Hepatocyte (in vitro differentiated cells): ENCODE data around the gene ERO1B. TPM values are rescaled to one million over a fixed set of nuclear protein-coding genes. Genes with fewer than 3 reads are reported as not detected.

Experiments
- DNase-seq: peaks from one replicate; pipeline ENCODE4 v3.0.0-alpha.2; 2016; ENCODE audit warnings: low spot score
- H2AFZ ChIP-seq: fragments of 200-600 bp; sonication (generic); 2 replicates; pipeline ENCODE4 v1.6.0; 2016; ENCODE audit warnings: antibody characterized with exemption, mild to moderate bottlenecking
- H3K27ac ChIP-seq: fragments of 200-600 bp; sonication (generic); 2 replicates; pipeline ENCODE4 v1.5.1; 2016; ENCODE audit warnings: mild to moderate bottlenecking
- H3K27me3 ChIP-seq: fragments of 200-600 bp; sonication (generic); 2 replicates; pipeline ENCODE4 v1.6.1; 2016
- H3K36me3 ChIP-seq: fragments of 200-600 bp; sonication (generic); replicated peaks from 2 replicates; pipeline ENCODE4 v1.5.1; 2016; ENCODE audit warnings: low read depth; ENCODE audit not compliant: insufficient read depth
- H3K4me1 ChIP-seq: fragments of 200-600 bp; sonication (generic); 2 replicates; pipeline ENCODE4 v1.5.1; 2016; ENCODE audit warnings: mild to moderate bottlenecking, moderate library complexity; ENCODE audit not compliant: insufficient read depth
- H3K4me2 ChIP-seq: fragments of 200-600 bp; sonication (generic); 2 replicates; pipeline ENCODE4 v1.6.0; 2016
- H3K4me3 ChIP-seq: fragments of 200-600 bp; sonication (generic); 2 replicates; pipeline ENCODE4 v1.5.1; 2016; ENCODE audit warnings: mild to moderate bottlenecking
- H3K79me2 ChIP-seq: fragments of 200-600 bp; sonication (generic); 2 replicates; pipeline ENCODE4 v1.6.0; 2017; ENCODE audit warnings: mild to moderate bottlenecking
- H3K9me2 ChIP-seq: fragments of 200-600 bp; sonication (generic); replicated peaks from 2 replicates; pipeline ENCODE4 v1.6.0; 2017; ENCODE audit warnings: mild to moderate bottlenecking; ENCODE audit not compliant: insufficient read depth
- H3K9me3 ChIP-seq: fragments of 200-600 bp; sonication (generic); 2 replicates; pipeline ENCODE4 v1.5.1; 2016; ENCODE audit warnings: low read depth, mild to moderate bottlenecking
- H4K20me1 ChIP-seq: fragments of 200-600 bp; sonication (generic); 2 replicates; pipeline ENCODE4 v1.6.0; 2016; ENCODE audit warnings: mild to moderate bottlenecking; ENCODE audit not compliant: insufficient read depth, poor library complexity, severe bottlenecking
- EZH2 ChIP-seq: fragments of 200-600 bp; sonication (generic); IDR thresholded peaks from 2 replicates; pipeline ENCODE4 v1.6.1; 2016; ENCODE audit warnings: antibody characterized with exemption, mild to moderate bottlenecking, borderline replicate concordance
- EZH2phosphoT487 ChIP-seq: fragments of 200-600 bp; sonication (generic); IDR thresholded peaks from one replicate; pipeline ENCODE4 v1.6.1; 2018; ENCODE audit warnings: antibody characterized with exemption, mild to moderate bottlenecking, low read depth, moderate library complexity; ENCODE audit not compliant: unreplicated experiment, severe bottlenecking
- WGBS: methylation state at CpG from one replicate; pipeline ENCODE4 v1.1.6; 2016; ENCODE audit warnings: low lambda C conversion rate; ENCODE audit errors: missing lambda C conversion rate; 5-methylcytosine and 5-hydroxymethylcytosine counted together
- polyA plus RNA-seq: library from polyadenylated mRNA; unstranded; fragments of >200 nt; fragmentation: Nextera tagmentation; extraction: Ambion mirVana; gene quantifications from 2 replicates; pipeline ENCODE4 v1.2.1, GENCODE V29; 2016
- total RNA-seq: library from RNA; depleted of rRNA; stranded (reverse); fragments of >200 nt; gene quantifications from 2 replicates; pipeline ENCODE4 v1.2.3, GENCODE V29; 2014
- TF ChIP-seq, protein P1 (sequence below): fragments of 200-600 bp; sonication (generic); IDR thresholded peaks from 2 replicates; pipeline ENCODE4 v1.5.1; 2016; ENCODE audit warnings: antibody characterized with exemption, mild to moderate bottlenecking; ENCODE audit not compliant: poor library complexity

ERO1B gene
- total and polyA plus RNA-seq, 2 experiments from 2014 or later = 3.6 to 5.8 TPM

DNA sequence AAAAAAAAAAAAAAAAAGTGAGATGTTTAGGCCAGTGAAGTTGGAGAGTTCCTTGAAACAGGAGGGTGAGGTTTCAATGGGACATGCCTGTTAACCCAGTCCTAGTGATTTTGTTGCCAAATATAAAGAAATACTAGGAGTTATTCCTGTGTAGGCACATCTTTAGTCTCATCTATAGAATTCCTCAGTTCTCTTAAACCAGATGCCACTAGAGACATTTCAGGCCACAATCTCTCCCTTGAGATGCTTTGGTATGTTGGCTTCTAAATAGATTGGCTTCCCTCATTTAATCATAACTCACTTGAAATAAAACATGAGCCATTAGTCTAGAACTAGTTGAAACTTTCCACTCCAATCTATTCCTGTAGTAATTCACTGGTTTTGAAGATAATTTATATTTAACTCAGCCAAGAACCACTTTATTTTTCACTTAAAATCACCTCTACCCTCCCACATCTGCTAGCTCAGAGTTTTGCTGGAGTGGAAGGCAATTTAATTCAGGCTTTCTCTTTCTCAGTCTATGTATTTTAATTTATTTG lies 109.6 kb downstream of the ERO1B start:
- Histone ChIP-seq H3K9me2 (no peaks in the 10 kb centered on the region), H2AFZ (no peak overlapping the region), H3K4me3 (no peak overlapping the region), H3K79me2 (no peaks in the 10 kb centered on the region), H3K27ac (no peak overlapping the region), H3K4me2 (no peak overlapping the region), H3K36me3 (no peaks in the 10 kb centered on the region), H4K20me1 (no peaks in the 10 kb centered on the region), H3K4me1 (no peaks in the 10 kb centered on the region), H3K9me3 (no peaks in the 10 kb centered on the region), H3K27me3 (no peaks in the 10 kb centered on the region)
- DNase-seq = no peak
- TF ChIP-seq, protein P1, sequence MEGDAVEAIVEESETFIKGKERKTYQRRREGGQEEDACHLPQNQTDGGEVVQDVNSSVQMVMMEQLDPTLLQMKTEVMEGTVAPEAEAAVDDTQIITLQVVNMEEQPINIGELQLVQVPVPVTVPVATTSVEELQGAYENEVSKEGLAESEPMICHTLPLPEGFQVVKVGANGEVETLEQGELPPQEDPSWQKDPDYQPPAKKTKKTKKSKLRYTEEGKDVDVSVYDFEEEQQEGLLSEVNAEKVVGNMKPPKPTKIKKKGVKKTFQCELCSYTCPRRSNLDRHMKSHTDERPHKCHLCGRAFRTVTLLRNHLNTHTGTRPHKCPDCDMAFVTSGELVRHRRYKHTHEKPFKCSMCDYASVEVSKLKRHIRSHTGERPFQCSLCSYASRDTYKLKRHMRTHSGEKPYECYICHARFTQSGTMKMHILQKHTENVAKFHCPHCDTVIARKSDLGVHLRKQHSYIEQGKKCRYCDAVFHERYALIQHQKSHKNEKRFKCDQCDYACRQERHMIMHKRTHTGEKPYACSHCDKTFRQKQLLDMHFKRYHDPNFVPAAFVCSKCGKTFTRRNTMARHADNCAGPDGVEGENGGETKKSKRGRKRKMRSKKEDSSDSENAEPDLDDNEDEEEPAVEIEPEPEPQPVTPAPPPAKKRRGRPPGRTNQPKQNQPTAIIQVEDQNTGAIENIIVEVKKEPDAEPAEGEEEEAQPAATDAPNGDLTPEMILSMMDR = no peak
- no peak for TF ChIP-seq EZH2phosphoT487

- Histone ChIP-seq H3K9me3 (no peaks in the 10 kb centered on the region), H3K4me3 (no peak overlapping the region), H4K20me1 (no peaks in the 10 kb centered on the region), H3K27me3 (no peaks in the 10 kb centered on the region), H3K27ac (no peak overlapping the region), H3K79me2 (no peaks in the 10 kb centered on the region), H2AFZ (no peak overlapping the region), H3K4me2 (no peak overlapping the region), H3K4me1 (no peaks in the 10 kb centered on the region), H3K36me3 (no peaks in the 10 kb centered on the region), H3K9me2 (no peaks in the 10 kb centered on the region)
- WGBS = 88% methylated on average over 10 of the region's 10 CpGs
- peak; percentile 51 for DNase-seq
- no peak for TF ChIP-seq EZH2phosphoT487
- TF ChIP-seq, protein P1 = peak; percentile 11
Measured at GRCh38 chr1:236168716-236169429, 112.9 kb downstream of the ERO1B start.

GRCh38 chr1:236167578-236167977 lies 114.2 kb downstream of the ERO1B start:
- H3K9me2 ChIP-seq = no peaks in the 10 kb centered on the region
- H3K9me3 ChIP-seq = no peaks in the 10 kb centered on the region
- H3K4me1 ChIP-seq = no peaks in the 10 kb centered on the region
- H3K4me3 ChIP-seq = no peak overlapping the region
- no peaks in the 10 kb centered on the region for H3K79me2 ChIP-seq
- no peak overlapping the region for H3K27ac ChIP-seq
- no peak for DNase-seq
- 92% methylated on average over 4 of the region's 4 CpGs for WGBS
- H3K27me3 ChIP-seq = no peaks in the 10 kb centered on the region
- no peak overlapping the region for H3K4me2 ChIP-seq
- TF ChIP-seq EZH2phosphoT487 = no peak
- no peak for TF ChIP-seq EZH2
- TF ChIP-seq, protein P1 = no peak
- no peaks in the 10 kb centered on the region for H4K20me1 ChIP-seq
- H2AFZ ChIP-seq = no peak overlapping the region
- no peaks in the 10 kb centered on the region for H3K36me3 ChIP-seq

DNA sequence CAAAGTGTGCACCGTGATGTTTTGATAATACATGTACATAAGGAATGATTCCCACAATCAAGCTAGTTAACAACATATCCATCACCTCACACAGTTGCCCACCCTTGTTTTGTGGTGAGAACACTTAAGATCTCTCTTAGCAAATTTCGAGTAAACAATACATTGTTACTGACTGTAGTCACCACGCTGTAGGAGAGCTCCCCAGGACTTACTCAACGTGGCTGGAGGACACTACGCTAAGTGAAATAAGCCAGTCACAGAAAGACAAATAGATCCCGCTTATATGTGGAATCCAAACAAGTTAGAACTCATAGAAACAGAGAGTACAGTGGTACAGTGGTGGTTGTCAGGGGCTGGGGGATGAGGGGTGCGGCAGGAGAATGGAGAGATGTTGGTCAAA lies 114.6 kb downstream of the ERO1B start:
- Histone ChIP-seq H3K4me2 (no peak overlapping the region), H3K9me2 (no peaks in the 10 kb centered on the region), H3K9me3 (peaks cover under 1% of the 10 kb centered on the region), H3K4me3 (no peak overlapping the region), H3K36me3 (no peaks in the 10 kb centered on the region), H4K20me1 (no peaks in the 10 kb centered on the region), H3K27ac (no peak overlapping the region), H3K79me2 (no peaks in the 10 kb centered on the region), H2AFZ (no peak overlapping the region), H3K27me3 (no peaks in the 10 kb centered on the region), H3K4me1 (no peaks in the 10 kb centered on the region)
- TF ChIP-seq, protein P1 = no peak
- TF ChIP-seq EZH2phosphoT487 = no peak
- no peak for TF ChIP-seq EZH2
- no peak for DNase-seq
- whole genome bisulfite sequencing = 92% methylated on average over 7 of the region's 7 CpGs
